Esophagus squamous epithelium (tissue), 5 donors: ENCODE data around the gene CLDN14. TPM values are rescaled to one million over a fixed set of nuclear protein-coding genes. Genes with fewer than 3 reads are reported as not detected.
A peak's percentile ranks its signal among the peaks of the same experiment; 100 is the strongest.

Experiments used
- DNase-seq: peaks from one replicate; lab custom pipeline; 2025; lab: John Stamatoyannopoulos, UW
- H3K27ac ChIP-seq, 4 donors: fragments of 200-600 bp; sonication (generic); one replicate each; pipeline ENCODE4 v1.5.1; 2016 to 2019; ENCODE audit warnings: mild to moderate bottlenecking in 1 of 4
- H3K27me3 ChIP-seq, 4 donors: fragments of 200-600 bp; sonication (generic); 1 replicate in 3 of 4; 2 replicates in 1 of 4; pipeline versions ENCODE4 v1.5.1 to v1.6.0; 2017 to 2021; ENCODE audit warnings: antibody characterized with exemption in 1 of 4
- H3K36me3 ChIP-seq, 3 donors: fragments of 200-600 bp; sonication (generic); one replicate each; pipeline ENCODE4 v1.5.1; 2016 to 2019
- H3K4me1 ChIP-seq, 3 donors: fragments of 200-600 bp; sonication (generic); one replicate each; pipeline ENCODE4 v1.5.1; 2017 to 2019
- H3K4me3 ChIP-seq, 4 donors: fragments of 200-600 bp; sonication (generic); 1 replicate in 3 of 4; 2 replicates in 1 of 4; pipeline ENCODE4 v1.5.1; 2016 to 2019; ENCODE audit warnings: mild to moderate bottlenecking in 2 of 4, moderate library complexity in 1 of 4
- H3K9me3 ChIP-seq, 3 donors: fragments of 200-600 bp; sonication (generic); one replicate each; pipeline ENCODE4 v1.5.1; 2016 to 2019
- POLR2A ChIP-seq, 4 donors: fragments of 450-650 bp; IDR thresholded peaks; one replicate each; pipeline ENCODE4 v1.6.1; 2017; ENCODE audit warnings: antibody characterized with exemption in 4 of 4, mild to moderate bottlenecking in 4 of 4, moderate library complexity in 3 of 4
- WGBS, 2 donors: methylation state at CpG; one replicate each; pipeline ENCODE4 v1.1.5; 2018; 5-methylcytosine and 5-hydroxymethylcytosine counted together
- intact Hi-C: fragments of 100-400 bp; cut with DNase I; formaldehyde crosslinking; loops from one replicate; pipeline ENCODE4 v1.15.0; 2022
- total RNA-seq, 4 donors: library from RNA; depleted of rRNA; stranded (reverse); fragments of >200 nt; gene quantifications; one replicate each; pipeline ENCODE4 v1.1.0, GENCODE V29; 2016
- TF ChIP-seq, protein P1 (sequence below), 6 experiments: fragments of 450-650 bp in 4 of 6; fragments of 200-600 bp in 2 of 6; sonication (generic) in 2 of 6; IDR thresholded peaks; one replicate each; pipeline ENCODE4 v1.5.1; 2016 to 2019; ENCODE audit warnings: antibody characterized with exemption in 6 of 6, mild to moderate bottlenecking in 4 of 6, moderate library complexity in 4 of 6
- donor health status: DM: yes; HTN: yes; CAD: no.

CLDN14 gene
- total RNA-seq, 4 donors from 2014 or later: not detected

DNA sequence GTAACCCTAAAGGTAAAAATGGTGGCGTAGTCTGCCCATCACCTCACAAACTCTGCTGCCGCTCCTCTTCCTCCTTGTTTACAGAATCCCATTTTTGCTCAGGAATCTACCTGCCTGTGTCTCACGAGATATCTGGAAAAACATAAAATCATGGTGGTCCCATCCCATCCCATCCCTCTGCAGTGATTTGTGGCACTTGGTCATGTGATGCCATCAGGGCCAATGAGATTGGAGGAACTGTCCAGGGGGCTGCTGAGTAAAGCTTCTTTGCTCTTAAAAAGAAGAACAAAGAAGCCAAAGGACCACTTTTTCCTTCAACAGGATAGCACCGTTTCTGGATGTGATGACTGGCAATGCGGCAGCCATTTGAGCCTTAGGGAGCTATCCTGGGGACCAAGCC is 33.0 kb upstream of the CLDN14 start:
- H3K9me3 ChIP-seq: no peaks in the 10 kb centered on the region
- TF ChIP-seq POLR2A (IDR thresholded peaks at IDR 0.05): no peak
- TF ChIP-seq, protein P1, sequence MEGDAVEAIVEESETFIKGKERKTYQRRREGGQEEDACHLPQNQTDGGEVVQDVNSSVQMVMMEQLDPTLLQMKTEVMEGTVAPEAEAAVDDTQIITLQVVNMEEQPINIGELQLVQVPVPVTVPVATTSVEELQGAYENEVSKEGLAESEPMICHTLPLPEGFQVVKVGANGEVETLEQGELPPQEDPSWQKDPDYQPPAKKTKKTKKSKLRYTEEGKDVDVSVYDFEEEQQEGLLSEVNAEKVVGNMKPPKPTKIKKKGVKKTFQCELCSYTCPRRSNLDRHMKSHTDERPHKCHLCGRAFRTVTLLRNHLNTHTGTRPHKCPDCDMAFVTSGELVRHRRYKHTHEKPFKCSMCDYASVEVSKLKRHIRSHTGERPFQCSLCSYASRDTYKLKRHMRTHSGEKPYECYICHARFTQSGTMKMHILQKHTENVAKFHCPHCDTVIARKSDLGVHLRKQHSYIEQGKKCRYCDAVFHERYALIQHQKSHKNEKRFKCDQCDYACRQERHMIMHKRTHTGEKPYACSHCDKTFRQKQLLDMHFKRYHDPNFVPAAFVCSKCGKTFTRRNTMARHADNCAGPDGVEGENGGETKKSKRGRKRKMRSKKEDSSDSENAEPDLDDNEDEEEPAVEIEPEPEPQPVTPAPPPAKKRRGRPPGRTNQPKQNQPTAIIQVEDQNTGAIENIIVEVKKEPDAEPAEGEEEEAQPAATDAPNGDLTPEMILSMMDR (IDR thresholded peaks at IDR 0.05): no peak
- H3K27me3 ChIP-seq: peaks cover 0 to 7% (median 0%) of the 10 kb centered on the region in 4 donors
- H3K27ac ChIP-seq: no peak overlapping the region
- H3K4me3 ChIP-seq: no peak overlapping the region
- DNase-seq: no peak
- WGBS, 2 donors: 68 to 82% methylated on average over 5 of the region's 5 CpGs
- H3K36me3 ChIP-seq: no peaks in the 10 kb centered on the region
- intact Hi-C loops: no loop called here
- H3K4me1 ChIP-seq: peaks cover 0 to 39% (median 8%) of the 10 kb centered on the region in 3 donors

DNA sequence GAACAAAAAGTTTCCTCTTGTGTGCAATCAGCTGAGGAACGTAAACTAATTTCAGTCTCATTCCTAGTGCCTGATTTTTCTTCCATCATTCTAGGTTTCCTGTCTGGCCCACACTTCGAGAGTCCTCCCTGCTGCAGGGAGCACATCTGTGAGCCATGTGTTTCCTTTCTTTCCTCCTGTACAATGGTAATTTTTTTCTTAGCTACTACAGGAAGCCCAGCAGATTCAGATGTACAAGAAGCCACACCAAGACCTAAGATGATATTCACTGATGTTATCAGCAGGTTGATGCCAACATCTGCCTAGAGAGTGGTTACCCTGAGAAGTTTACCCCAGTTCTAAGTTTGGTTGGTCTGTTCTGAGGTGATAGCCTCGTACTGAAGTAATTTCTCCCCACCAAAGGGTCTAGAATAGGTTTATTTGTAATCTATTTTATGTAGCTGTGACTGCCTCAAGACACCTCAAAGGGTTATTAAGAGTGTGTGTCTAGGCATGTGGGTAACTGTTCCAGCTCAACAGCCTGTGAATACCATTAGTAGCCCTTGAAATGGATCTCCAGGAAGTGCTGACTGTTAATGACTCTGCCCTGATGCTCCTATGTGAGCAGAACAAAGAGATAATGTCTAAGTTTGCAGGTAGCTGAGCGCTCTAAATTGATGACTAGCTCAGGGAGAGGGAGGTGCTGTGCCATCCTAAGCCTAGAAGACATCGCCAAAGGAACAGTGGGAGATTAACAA is 31.7 kb upstream of the CLDN14 start:
- intact Hi-C loops: no loop called here
- 67 to 68% methylated on average over 5 of the region's 5 CpGs for WGBS, 2 donors
- Histone ChIP-seq H3K27me3 (peaks cover 0 to 7% (median 0%) of the 10 kb centered on the region in 4 donors), H3K36me3 (no peaks in the 10 kb centered on the region), H3K4me1 (peaks cover 0 to 49% (median 8%) of the 10 kb centered on the region in 3 donors), H3K9me3 (no peaks in the 10 kb centered on the region), H3K4me3 (no peak overlapping the region), H3K27ac (no peak overlapping the region)
- TF ChIP-seq, protein P1 (IDR thresholded peaks at IDR 0.05): no peak
- TF ChIP-seq POLR2A (IDR thresholded peaks at IDR 0.05): no peak
- no peak for DNase-seq

- no peak overlapping the region for H3K4me3 ChIP-seq
- TF ChIP-seq, protein P1 (IDR thresholded peaks at IDR 0.05): no peak
- TF ChIP-seq POLR2A (IDR thresholded peaks at IDR 0.05): no peak
- H3K9me3 ChIP-seq: no peaks in the 10 kb centered on the region
- WGBS, 2 donors: 69 to 75% methylated on average over 6 of the region's 6 CpGs
- H3K4me1 ChIP-seq: peaks cover 0 to 49% (median 8%) of the 10 kb centered on the region in 3 donors
- no peaks in the 10 kb centered on the region for H3K36me3 ChIP-seq
- H3K27me3 ChIP-seq: peaks cover 0 to 7% (median 0%) of the 10 kb centered on the region in 4 donors
- DNase-seq: no peak
- intact Hi-C loops: no loop called here
- peak overlapping the region in 2 of 4 donors; percentile 62 to 71 for H3K27ac ChIP-seq
Observed at GRCh38 chr21:36510911-36511310, 31.0 kb upstream of the CLDN14 start.

DNA sequence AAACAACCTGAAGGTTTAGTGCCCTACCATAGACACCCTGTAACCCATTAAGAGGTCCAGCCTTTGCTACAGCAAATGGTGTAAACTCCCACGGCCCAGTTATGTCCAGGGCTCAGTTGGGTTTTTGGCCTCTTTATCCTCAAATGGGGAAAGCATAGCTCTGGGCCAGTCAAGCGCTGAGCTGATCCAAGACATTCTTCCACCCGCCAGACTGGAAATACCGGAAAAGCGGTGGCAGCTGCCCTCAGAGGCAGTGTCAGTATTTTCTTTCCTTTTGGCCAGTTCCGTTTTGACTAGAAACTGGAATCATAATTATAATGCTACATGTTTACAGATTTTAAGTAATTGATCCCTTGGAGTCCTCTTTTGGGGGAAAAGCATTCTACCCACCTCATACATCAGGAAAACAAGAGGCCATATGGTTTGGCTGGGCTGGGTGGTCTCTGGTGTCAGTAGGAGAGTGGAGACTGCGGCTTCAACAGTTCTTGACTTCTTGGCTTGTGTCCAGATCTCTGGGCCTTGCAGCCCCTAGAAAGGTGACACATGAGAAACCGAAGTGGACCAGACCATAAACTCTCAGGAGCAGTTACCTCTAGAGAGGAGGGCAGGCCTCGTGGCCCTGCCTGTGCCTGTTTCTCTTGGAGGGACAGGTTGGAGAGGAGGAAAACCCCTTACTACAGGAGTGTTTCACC is 30.2 kb upstream of the CLDN14 start:
- Histone ChIP-seq H3K4me3 (no peak overlapping the region), H3K9me3 (no peaks in the 10 kb centered on the region), H3K36me3 (no peaks in the 10 kb centered on the region), H3K27me3 (peaks cover 0 to 7% (median 0%) of the 10 kb centered on the region in 4 donors), H3K27ac (peak overlapping the region; percentile 32 to 71 (median 66)), H3K4me1 (peaks cover 0 to 49% (median 8%) of the 10 kb centered on the region in 3 donors)
- intact Hi-C loops: loop anchor here (10.0 kb wide), 2 partner anchors 195 to 415 kb away; no protein-coding TSS in a partner anchor
- TF ChIP-seq, protein P1 (IDR thresholded peaks at IDR 0.05): no peak
- no peak for TF ChIP-seq POLR2A (IDR thresholded peaks at IDR 0.05)
- WGBS, 2 donors: 51 to 72% methylated on average over 8 of the region's 9 CpGs
- DNase-seq: no peak

- H3K27me3 ChIP-seq: peaks cover 0 to 7% (median 0%) of the 10 kb centered on the region in 4 donors
- peak overlapping the region in 1 of 4 donors; percentile 71 for H3K27ac ChIP-seq
- no peaks in the 10 kb centered on the region for H3K9me3 ChIP-seq
- DNase-seq: no peak
- intact Hi-C loops: loop anchor here (10.0 kb wide), 2 partner anchors 196 to 416 kb away; no protein-coding TSS in a partner anchor
- no peaks in the 10 kb centered on the region for H3K36me3 ChIP-seq
- no peak overlapping the region for H3K4me3 ChIP-seq
- 95 to 98% methylated on average over 9 of the region's 9 CpGs for WGBS, 2 donors
- peaks cover 0 to 55% (median 8%) of the 10 kb centered on the region in 3 donors for H3K4me1 ChIP-seq
- TF ChIP-seq POLR2A (IDR thresholded peaks at IDR 0.05): no peak
Observed at GRCh38 chr21:36508948-36509347, 29.0 kb upstream of the CLDN14 start.
